ENCODE data around the gene SGK1. TPM values are rescaled to one million over a fixed set of nuclear protein-coding genes. Genes with fewer than 3 reads are reported as not detected.

The SGK1 gene
- total RNA-seq, 1 donor from 2014 or later = 7.2 TPM

DNA sequence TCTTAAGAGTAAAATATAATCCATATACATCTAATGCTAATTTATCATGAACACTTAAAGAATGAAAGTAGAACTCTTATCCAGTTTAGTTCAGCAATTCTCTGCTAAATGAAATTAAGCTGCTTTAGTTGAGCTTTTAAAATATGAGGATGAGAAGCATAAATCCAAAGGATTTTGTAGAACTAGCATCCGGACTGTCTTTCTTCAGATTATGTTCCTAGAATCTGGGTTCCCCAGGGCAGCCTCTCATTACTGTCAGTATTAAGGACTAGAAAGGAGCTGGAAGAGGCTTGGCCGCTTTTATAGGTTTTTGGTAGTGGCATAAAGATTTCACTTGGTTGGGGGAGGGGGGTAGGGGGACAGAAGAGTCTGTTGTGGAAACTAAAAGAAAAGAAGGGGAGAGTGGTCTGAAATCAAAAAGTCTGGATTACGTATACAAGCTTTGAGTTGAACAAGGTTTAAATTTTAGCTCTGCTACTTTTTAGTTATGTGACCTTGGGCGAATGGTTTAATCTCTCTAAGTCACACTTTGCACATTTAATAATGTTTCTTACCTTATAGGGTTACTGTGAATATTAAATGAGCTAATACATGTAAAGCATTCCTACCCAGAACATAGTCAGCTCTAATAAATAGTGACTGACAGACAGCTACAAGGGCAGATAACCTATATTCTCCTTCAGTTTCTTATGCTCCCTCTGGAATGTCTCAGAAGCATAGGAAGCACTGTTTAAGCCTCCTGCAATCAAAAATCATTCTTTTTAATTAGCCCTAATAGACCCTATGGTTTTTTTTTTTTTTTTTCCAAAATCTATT lies 3.7 kb downstream of the SGK1 start:
- H3K27ac Mint-ChIP-seq (ENCODE audit: unreplicated experiment) = no peak overlapping the region
- peaks cover 2% of the 10 kb centered on the region for H3K4me1 Mint-ChIP-seq (ENCODE audit: unreplicated experiment)
- no peaks in the 10 kb centered on the region for H3K9me3 Mint-ChIP-seq (ENCODE audit: unreplicated experiment)
- peaks cover 2% of the 10 kb centered on the region for H3K27me3 Mint-ChIP-seq (ENCODE audit: unreplicated experiment)
- TF ChIP-seq, protein P1, sequence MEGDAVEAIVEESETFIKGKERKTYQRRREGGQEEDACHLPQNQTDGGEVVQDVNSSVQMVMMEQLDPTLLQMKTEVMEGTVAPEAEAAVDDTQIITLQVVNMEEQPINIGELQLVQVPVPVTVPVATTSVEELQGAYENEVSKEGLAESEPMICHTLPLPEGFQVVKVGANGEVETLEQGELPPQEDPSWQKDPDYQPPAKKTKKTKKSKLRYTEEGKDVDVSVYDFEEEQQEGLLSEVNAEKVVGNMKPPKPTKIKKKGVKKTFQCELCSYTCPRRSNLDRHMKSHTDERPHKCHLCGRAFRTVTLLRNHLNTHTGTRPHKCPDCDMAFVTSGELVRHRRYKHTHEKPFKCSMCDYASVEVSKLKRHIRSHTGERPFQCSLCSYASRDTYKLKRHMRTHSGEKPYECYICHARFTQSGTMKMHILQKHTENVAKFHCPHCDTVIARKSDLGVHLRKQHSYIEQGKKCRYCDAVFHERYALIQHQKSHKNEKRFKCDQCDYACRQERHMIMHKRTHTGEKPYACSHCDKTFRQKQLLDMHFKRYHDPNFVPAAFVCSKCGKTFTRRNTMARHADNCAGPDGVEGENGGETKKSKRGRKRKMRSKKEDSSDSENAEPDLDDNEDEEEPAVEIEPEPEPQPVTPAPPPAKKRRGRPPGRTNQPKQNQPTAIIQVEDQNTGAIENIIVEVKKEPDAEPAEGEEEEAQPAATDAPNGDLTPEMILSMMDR (IDR thresholded peaks at IDR 0.05; ENCODE audit: unreplicated experiment) = no peak
- no peak for DNase-seq (ENCODE audit: low spot score)
- no peaks in the 10 kb centered on the region for H3K36me3 Mint-ChIP-seq (ENCODE audit: low read depth, unreplicated experiment)
- no peak overlapping the region for H3K4me3 Mint-ChIP-seq (ENCODE audit: unreplicated experiment)

DNA sequence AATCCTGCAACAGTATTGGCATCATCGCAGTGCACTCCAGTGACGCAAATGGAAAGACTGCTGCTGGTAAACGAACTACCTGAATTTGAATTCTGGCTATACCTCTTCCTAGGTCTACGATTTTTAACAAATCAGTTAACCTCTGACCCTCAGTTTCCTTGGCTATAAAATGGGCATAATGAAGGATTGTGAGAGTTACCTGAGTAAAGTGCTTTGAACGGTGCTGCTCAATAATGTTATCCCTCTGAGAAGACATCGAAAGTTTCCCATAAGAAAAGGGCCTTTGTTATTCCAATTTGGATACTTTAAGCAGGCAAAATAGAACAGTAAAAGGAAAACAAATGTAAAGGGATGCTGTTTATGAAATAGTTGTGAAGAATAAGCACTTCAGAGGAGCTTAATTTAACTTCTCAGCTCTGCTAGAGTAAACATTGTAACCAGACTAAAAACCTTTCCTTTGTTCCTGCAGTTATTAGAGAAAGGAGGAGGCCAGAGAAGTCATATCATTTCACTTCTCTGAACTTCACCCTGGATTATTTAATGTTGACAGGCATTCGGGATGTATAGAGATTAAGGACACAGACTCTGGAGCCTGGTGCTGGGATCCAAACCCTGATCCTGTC lies 5.8 kb downstream of the SGK1 start:
- Mint-ChIP-seq H3K36me3 (ENCODE audit: low read depth, unreplicated experiment) (no peaks in the 10 kb centered on the region), H3K4me1 (ENCODE audit: unreplicated experiment) (no peaks in the 10 kb centered on the region), H3K9me3 (ENCODE audit: unreplicated experiment) (no peaks in the 10 kb centered on the region), H3K4me3 (ENCODE audit: unreplicated experiment) (no peak overlapping the region), H3K27ac (ENCODE audit: unreplicated experiment) (no peak overlapping the region), H3K27me3 (ENCODE audit: unreplicated experiment) (no peaks in the 10 kb centered on the region)
- TF ChIP-seq, protein P1 (IDR thresholded peaks at IDR 0.05; ENCODE audit: unreplicated experiment) = no peak
- DNase-seq (ENCODE audit: low spot score) = no peak

DNA sequence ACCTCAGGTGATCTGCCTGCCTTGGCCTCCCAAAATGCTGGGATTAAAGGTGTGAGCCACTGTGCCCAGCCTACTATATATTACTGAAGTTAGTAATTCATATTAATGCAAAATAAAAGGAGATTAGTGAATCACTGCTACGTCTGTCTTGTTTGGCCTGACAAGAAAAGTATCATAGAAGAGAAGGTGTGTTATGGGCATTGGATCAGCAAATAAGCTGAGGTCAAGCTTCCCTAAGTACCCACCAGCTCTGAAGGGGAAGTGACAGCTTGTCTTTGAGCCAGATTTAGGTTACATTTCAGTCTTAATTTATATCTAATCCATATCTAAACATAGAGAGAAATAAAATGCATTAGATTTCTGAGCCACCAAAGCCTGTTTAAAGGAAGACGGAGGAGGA lies 7.1 kb downstream of the SGK1 start:
- Mint-ChIP-seq H3K9me3 (ENCODE audit: unreplicated experiment) (no peaks in the 10 kb centered on the region), H3K4me1 (ENCODE audit: unreplicated experiment) (no peaks in the 10 kb centered on the region), H3K27ac (ENCODE audit: unreplicated experiment) (no peak overlapping the region), H3K27me3 (ENCODE audit: unreplicated experiment) (no peaks in the 10 kb centered on the region), H3K4me3 (ENCODE audit: unreplicated experiment) (no peak overlapping the region), H3K36me3 (ENCODE audit: low read depth, unreplicated experiment) (no peaks in the 10 kb centered on the region)
- DNase-seq (ENCODE audit: low spot score) = no peak
- TF ChIP-seq, protein P1 (IDR thresholded peaks at IDR 0.05; ENCODE audit: unreplicated experiment) = no peak

DNA sequence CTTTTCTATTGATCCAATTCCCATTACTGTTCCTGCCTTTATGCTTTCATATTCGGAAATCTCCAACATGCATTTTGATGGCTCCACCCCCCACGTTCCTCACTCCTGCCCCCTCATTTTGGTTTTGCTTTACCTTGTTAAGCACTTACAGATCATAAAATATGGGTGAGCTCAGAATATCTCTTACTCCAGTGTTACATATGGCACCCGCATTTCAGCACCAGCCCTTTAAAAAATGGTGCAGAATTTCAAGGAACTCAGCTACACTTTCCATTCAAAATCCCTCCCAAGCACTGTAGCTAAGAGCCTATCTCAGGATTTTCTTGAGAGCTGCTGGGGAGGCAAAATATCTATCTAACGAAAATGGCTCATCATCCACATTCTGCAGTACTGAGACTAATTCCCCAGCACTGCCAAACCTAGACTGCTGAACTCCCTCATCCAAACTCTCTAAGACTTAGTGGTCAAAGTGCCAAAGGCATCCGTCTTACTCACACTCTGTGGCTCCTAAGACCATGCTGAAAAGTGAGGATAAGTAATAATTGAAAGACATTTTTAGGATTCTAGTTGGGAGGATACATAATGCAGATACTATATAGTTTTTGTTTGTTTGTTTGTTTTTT lies 7.8 kb downstream of the SGK1 start:
- Mint-ChIP-seq H3K4me3 (ENCODE audit: unreplicated experiment) (no peak overlapping the region), H3K27me3 (ENCODE audit: unreplicated experiment) (no peaks in the 10 kb centered on the region)
- TF ChIP-seq, protein P1 (IDR thresholded peaks at IDR 0.05; ENCODE audit: unreplicated experiment) = no peak

DNA sequence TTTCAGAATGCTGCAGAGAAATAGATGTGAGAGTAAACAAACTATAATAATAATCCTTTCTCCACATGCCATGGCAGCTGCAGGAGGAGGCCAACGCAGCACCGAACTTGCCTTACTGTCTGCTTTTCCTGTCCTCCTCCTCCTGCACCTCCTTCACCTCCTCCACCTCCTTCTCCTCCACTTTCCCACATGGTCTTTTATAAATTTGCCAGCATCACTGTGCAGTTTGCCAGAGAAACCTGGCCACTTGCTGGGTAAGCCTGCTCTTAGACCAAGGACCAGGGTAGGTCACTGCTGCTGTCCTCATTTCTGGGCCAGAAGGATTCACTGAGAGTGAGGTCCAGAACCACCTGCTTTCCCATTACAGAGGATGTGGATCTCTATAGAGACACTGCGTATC lies 8.7 kb downstream of the SGK1 start:
- Mint-ChIP-seq H3K36me3 (ENCODE audit: low read depth, unreplicated experiment) (no peaks in the 10 kb centered on the region), H3K4me1 (ENCODE audit: unreplicated experiment) (no peaks in the 10 kb centered on the region), H3K9me3 (ENCODE audit: unreplicated experiment) (no peaks in the 10 kb centered on the region), H3K4me3 (ENCODE audit: unreplicated experiment) (no peak overlapping the region), H3K27me3 (ENCODE audit: unreplicated experiment) (no peaks in the 10 kb centered on the region), H3K27ac (ENCODE audit: unreplicated experiment) (no peak overlapping the region)
- DNase-seq (ENCODE audit: low spot score) = no peak
- TF ChIP-seq, protein P1 (IDR thresholded peaks at IDR 0.05; ENCODE audit: unreplicated experiment) = no peak

More for the DNA sequence above, 7.8 kb downstream of the SGK1 start:
- H3K27ac Mint-ChIP-seq (ENCODE audit: unreplicated experiment) = no peak overlapping the region
- H3K4me1 Mint-ChIP-seq (ENCODE audit: unreplicated experiment) = no peaks in the 10 kb centered on the region
- no peaks in the 10 kb centered on the region for H3K36me3 Mint-ChIP-seq (ENCODE audit: low read depth, unreplicated experiment)
- no peaks in the 10 kb centered on the region for H3K9me3 Mint-ChIP-seq (ENCODE audit: unreplicated experiment)
- no peak for DNase-seq (ENCODE audit: low spot score)
